Sigmoid colon (tissue), 7 donors: Measurements from ENCODE around the gene VPS8. TPM values are rescaled to one million over a fixed set of nuclear protein-coding genes. Genes with fewer than 3 reads are reported as not detected.

Source experiments
- DNase-seq: peaks from one replicate; pipeline ENCODE4 v3.0.0-alpha.2; 2019
- H3K27ac ChIP-seq, 4 donors: fragments of 200-600 bp; sonication (generic); one replicate each; pipeline ENCODE4 v1.5.1; 2016 to 2019; ENCODE audit warnings: mild to moderate bottlenecking in 1 of 4
- H3K27me3 ChIP-seq, 3 donors: fragments of 200-600 bp; sonication (generic); one replicate each; pipeline ENCODE4 v1.5.1; 2019; ENCODE audit warnings: mild to moderate bottlenecking in 1 of 3
- H3K36me3 ChIP-seq, 4 donors: fragments of 200-600 bp; sonication (generic); one replicate each; pipeline ENCODE4 v1.5.1; 2016 to 2019
- H3K4me1 ChIP-seq, 4 donors: fragments of 200-600 bp; sonication (generic); one replicate each; pipeline ENCODE4 v1.5.1; 2017 to 2019
- H3K4me3 ChIP-seq, 4 donors: fragments of 200-600 bp; sonication (generic); one replicate each; pipeline ENCODE4 v1.5.1; 2017 to 2019; ENCODE audit warnings: mild to moderate bottlenecking in 2 of 4, moderate library complexity in 1 of 4
- H3K9me3 ChIP-seq, 4 donors: fragments of 200-600 bp in 3 of 4; sonication (generic) in 3 of 4; one replicate each; pipeline versions ENCODE4 v1.5.1 to v1.6.1; 2013 to 2019
- CTCF ChIP-seq, 4 experiments: fragments of 450-650 bp in 3 of 4; fragments of 200-600 bp in 1 of 4; IDR thresholded peaks; one replicate each; pipeline ENCODE4 v1.5.1; 2016 to 2019; ENCODE audit warnings: antibody characterized with exemption in 4 of 4, mild to moderate bottlenecking in 3 of 4, moderate library complexity in 2 of 4
- EP300 ChIP-seq, 4 donors: sonication (generic); formaldehyde crosslinking; IDR thresholded peaks; one replicate each; pipeline ENCODE4 v1.6.1; 2017; ENCODE audit warnings: antibody characterized with exemption in 4 of 4
- POLR2A ChIP-seq, 2 donors: fragments of 450-650 bp; IDR thresholded peaks; one replicate each; pipeline ENCODE4 v1.6.1; 2016; ENCODE audit warnings: antibody characterized with exemption in 2 of 2, mild to moderate bottlenecking in 2 of 2, moderate library complexity in 2 of 2
- POLR2AphosphoS5 ChIP-seq, 4 donors: sonication (generic); formaldehyde crosslinking; IDR thresholded peaks; one replicate each; pipeline ENCODE4 v1.6.1; 2017; ENCODE audit warnings: antibody characterized with exemption in 4 of 4
- WGBS, 2 donors: extraction: QIAGEN DNeasy Blood & Tissue Kit; methylation state at CpG; one replicate each; pipeline ENCODE4 v1.1.7; 2013; 5-methylcytosine and 5-hydroxymethylcytosine counted together
- intact Hi-C: fragments of 100-400 bp; cut with DNase I; formaldehyde crosslinking; loops from one replicate; pipeline ENCODE4 v1.15.1; 2023
- polyA plus RNA-seq, 3 donors: library from polyadenylated mRNA; stranded (reverse); fragments of 200-250 nt; gene quantifications; one replicate each; pipeline ENCODE4 v1.2.3, GENCODE V29; 2013
- total RNA-seq, 4 donors: library from RNA; depleted of rRNA; stranded (reverse); fragments of >200 nt; gene quantifications; one replicate each; pipeline ENCODE4 v1.1.0, GENCODE V29; 2016
- donor health status: healthy with polysubstance abuse.
- donor health status: Bipolar disorder and iron deficiency.
- donor health status: healthy.

Gene VPS8
- total and polyA plus RNA-seq, 7 donors = 12.0 to 64.5 (median 34.6) TPM

DNA sequence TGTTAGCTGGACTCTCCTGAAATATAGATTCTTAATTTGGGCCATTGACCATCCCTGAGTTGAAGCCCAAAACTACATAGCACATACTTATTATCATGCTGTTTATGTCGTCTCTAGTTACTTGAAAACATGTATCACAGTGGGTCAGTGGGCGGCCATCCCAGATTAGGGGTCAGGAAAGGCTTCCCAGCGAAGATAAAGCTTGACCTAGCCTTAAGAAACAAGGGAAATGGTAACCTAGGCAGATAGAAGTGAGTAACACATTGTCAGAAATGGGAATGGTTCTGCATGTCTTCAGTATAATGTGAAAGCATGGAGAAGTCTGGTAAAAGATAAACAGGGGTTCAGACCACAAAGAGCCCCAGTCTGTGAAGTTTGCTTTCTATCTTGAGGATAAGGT lies 216.2 kb downstream of the VPS8 start:
- TF ChIP-seq EP300 (IDR thresholded peaks at IDR 0.05) = no peak
- TF ChIP-seq POLR2A (IDR thresholded peaks at IDR 0.05) = no peak
- no peak for TF ChIP-seq POLR2AphosphoS5 (IDR thresholded peaks at IDR 0.05)
- no peak for TF ChIP-seq CTCF (IDR thresholded peaks at IDR 0.05)
- no peaks in the 10 kb centered on the region for H3K4me1 ChIP-seq
- H3K9me3 ChIP-seq = no peaks in the 10 kb centered on the region
- 95 to 97% methylated on average over 3 of the region's 3 CpGs for whole genome bisulfite sequencing, 2 donors
- no peak for DNase-seq
- H3K4me3 ChIP-seq = no peak overlapping the region
- no peak overlapping the region for H3K27ac ChIP-seq
- no peaks in the 10 kb centered on the region for H3K27me3 ChIP-seq
- H3K36me3 ChIP-seq = peaks cover 0 to 8% (median 4%) of the 10 kb centered on the region in 4 donors
- intact Hi-C loops = no loop called here

- H3K9me3 ChIP-seq = no peaks in the 10 kb centered on the region
- DNase-seq = no peak
- no peak overlapping the region for H3K4me3 ChIP-seq
- TF ChIP-seq POLR2AphosphoS5 (IDR thresholded peaks at IDR 0.05) = no peak
- TF ChIP-seq CTCF (IDR thresholded peaks at IDR 0.05) = no peak
- no peak for TF ChIP-seq EP300 (IDR thresholded peaks at IDR 0.05)
- TF ChIP-seq POLR2A (IDR thresholded peaks at IDR 0.05) = no peak
- no peaks in the 10 kb centered on the region for H3K4me1 ChIP-seq
- intact Hi-C loops = no loop called here
- no peak overlapping the region for H3K27ac ChIP-seq
- H3K36me3 ChIP-seq = peaks cover 0 to 8% (median 4%) of the 10 kb centered on the region in 4 donors
- H3K27me3 ChIP-seq = no peaks in the 10 kb centered on the region
- 76 to 93% methylated on average over 1 of the region's 1 CpG for WGBS, 2 donors
These were observed 217.1 kb downstream of the VPS8 start for GRCh38 chr3:185029086-185029485.

DNA sequence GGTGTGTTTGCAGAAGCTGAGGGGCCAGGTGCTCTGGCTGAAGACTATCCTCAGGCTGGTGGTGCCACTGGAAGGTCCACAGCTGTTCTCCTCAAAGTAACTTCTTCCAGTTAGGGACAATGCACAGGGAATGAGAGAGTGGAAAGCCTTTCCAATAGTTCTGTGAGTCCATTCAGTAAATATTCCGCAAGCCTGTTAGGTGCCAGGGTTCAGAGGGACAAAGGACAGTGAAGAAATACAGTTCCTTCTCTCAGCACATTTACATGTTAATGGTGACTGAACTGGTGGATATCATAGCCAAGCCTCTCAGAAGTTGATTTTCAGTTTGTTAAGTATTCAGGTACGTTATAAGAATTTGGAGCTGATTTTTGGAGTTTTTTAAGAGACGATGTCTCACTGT lies 218.4 kb downstream of the VPS8 start:
- Histone ChIP-seq H3K36me3 (peaks cover 0 to 8% (median 4%) of the 10 kb centered on the region in 4 donors), H3K4me1 (no peaks in the 10 kb centered on the region), H3K27ac (no peak overlapping the region), H3K4me3 (no peak overlapping the region), H3K27me3 (no peaks in the 10 kb centered on the region), H3K9me3 (no peaks in the 10 kb centered on the region)
- 96 to 97% methylated on average over 3 of the region's 3 CpGs for WGBS, 2 donors
- intact Hi-C loops = no loop called here
- DNase-seq = no peak
- TF ChIP-seq POLR2AphosphoS5 (IDR thresholded peaks at IDR 0.05) = no peak
- TF ChIP-seq EP300 (IDR thresholded peaks at IDR 0.05) = no peak
- no peak for TF ChIP-seq CTCF (IDR thresholded peaks at IDR 0.05)
- TF ChIP-seq POLR2A (IDR thresholded peaks at IDR 0.05) = no peak

GRCh38 chr3:185030951-185031350 lies 219.0 kb downstream of the VPS8 start:
- TF ChIP-seq POLR2AphosphoS5 (IDR thresholded peaks at IDR 0.05) = no peak
- TF ChIP-seq EP300 (IDR thresholded peaks at IDR 0.05) = no peak
- TF ChIP-seq POLR2A (IDR thresholded peaks at IDR 0.05) = no peak
- no peak for TF ChIP-seq CTCF (IDR thresholded peaks at IDR 0.05)
- Histone ChIP-seq H3K27ac (no peak overlapping the region), H3K9me3 (no peaks in the 10 kb centered on the region), H3K27me3 (no peaks in the 10 kb centered on the region), H3K4me3 (no peak overlapping the region), H3K4me1 (no peaks in the 10 kb centered on the region), H3K36me3 (peaks cover 0 to 8% (median 4%) of the 10 kb centered on the region in 4 donors)
- intact Hi-C loops = no loop called here
- 92 to 97% methylated on average over 3 of the region's 3 CpGs for WGBS, 2 donors
- DNase-seq = no peak

GRCh38 chr3:185037801-185038200 lies 225.8 kb downstream of the VPS8 start:
- no peaks in the 10 kb centered on the region for H3K9me3 ChIP-seq
- H3K27me3 ChIP-seq = no peaks in the 10 kb centered on the region
- no peak for TF ChIP-seq POLR2A (IDR thresholded peaks at IDR 0.05)
- no peak for TF ChIP-seq CTCF (IDR thresholded peaks at IDR 0.05)
- TF ChIP-seq POLR2AphosphoS5 (IDR thresholded peaks at IDR 0.05) = no peak
- no peak for TF ChIP-seq EP300 (IDR thresholded peaks at IDR 0.05)
- no peaks in the 10 kb centered on the region for H3K36me3 ChIP-seq
- H3K4me1 ChIP-seq = no peaks in the 10 kb centered on the region
- 96 to 98% methylated on average over 1 of the region's 1 CpG for WGBS, 2 donors
- H3K4me3 ChIP-seq = no peak overlapping the region
- no peak for DNase-seq
- no peak overlapping the region for H3K27ac ChIP-seq
- intact Hi-C loops = no loop called here
